Hypothalamus (tissue), 51 donors: ENCODE data around the gene IL17C.
"Not testable (repeated sequence)": the region's sequence is repeated elsewhere in the genome, so short reads cannot be mapped to it uniquely, and the experiment has no call there.

Experiments used
- DNase-seq, 51 donors: peaks; one replicate each; lab custom pipeline; 2025; lab: John Stamatoyannopoulos, UW

The IL17C gene

GRCh38 chr16:88655053-88655732 lies 16.8 kb downstream of the IL17C start:
- no peak for DNase-seq

- DNase-seq = no peak
These were observed 17.4 kb downstream of the IL17C start for GRCh38 chr16:88655733-88656281.

GRCh38 chr16:88656291-88656980 lies 18.1 kb downstream of the IL17C start:
- DNase-seq = no peak

GRCh38 chr16:88657371-88657770 lies 19.0 kb downstream of the IL17C start:
- DNase-seq = no peak

- no peak for DNase-seq
These were observed 20.3 kb downstream of the IL17C start for GRCh38 chr16:88658714-88659113.

GRCh38 chr16:88659160-88659559 lies 20.8 kb downstream of the IL17C start:
- no peak for DNase-seq

GRCh38 chr16:88661468-88661867 lies 23.1 kb downstream of the IL17C start:
- DNase-seq = no peak

GRCh38 chr16:88662222-88662842 lies 24.0 kb downstream of the IL17C start:
- DNase-seq = peak in 1 of 51 donors; percentile 56

GRCh38 chr16:88662843-88663606 lies 24.7 kb downstream of the IL17C start, which contains the start of gene MVD:
Gene MVD (minus strand): TSS chr16:88663091. CDS start chr16:88663080, 11 bp downstream.
- DNase-seq = peak; percentile 72 to 99 (median 96)

- no peak for DNase-seq
These were observed 26.8 kb downstream of the IL17C start for GRCh38 chr16:88665148-88665547.

GRCh38 chr16:88665570-88665969 lies 27.2 kb downstream of the IL17C start:
- DNase-seq = no peak

GRCh38 chr16:88667461-88667860 lies 29.1 kb downstream of the IL17C start:
- no peak for DNase-seq

- not testable (repeated sequence) for DNase-seq
These were observed 31.1 kb downstream of the IL17C start for GRCh38 chr16:88669493-88669892.

GRCh38 chr16:88669980-88670379 lies 31.6 kb downstream of the IL17C start:
- DNase-seq = no peak

GRCh38 chr16:88671806-88672205 lies 33.4 kb downstream of the IL17C start:
- DNase-seq = no peak

- DNase-seq = no peak
These were observed 34.4 kb downstream of the IL17C start for GRCh38 chr16:88672776-88673175.

GRCh38 chr16:88673716-88674379 lies 35.5 kb downstream of the IL17C start:
- DNase-seq = no peak

GRCh38 chr16:88676502-88677242 lies 38.3 kb downstream of the IL17C start:
- DNase-seq = no peak

- DNase-seq = no peak
These were observed 39.3 kb downstream of the IL17C start for GRCh38 chr16:88677721-88678120.
